GM06990 (cell line): ENCODE measurements around the gene F2RL1.
"Not testable (repeated sequence)": the region's sequence is repeated elsewhere in the genome, so short reads cannot be mapped to it uniquely, and the experiment has no call there.

Source experiments
- DNase-seq: peaks from one replicate; pipeline ENCODE4 v3.0.0-alpha.2; 2011; ENCODE audit not compliant: insufficient read length; ENCODE audit errors: extremely low read depth
- H3K27me3 ChIP-seq: replicated peaks from 2 replicates; pipeline ENCODE4 v1.6.0; 2011; ENCODE audit warnings: low read length; ENCODE audit not compliant: control insufficient read depth, insufficient read depth
- H3K36me3 ChIP-seq: 2 replicates; pipeline ENCODE4 v1.5.1; 2011; ENCODE audit warnings: low read length; ENCODE audit not compliant: control insufficient read depth, insufficient read depth
- H3K4me3 ChIP-seq: replicated peaks from 2 replicates; pipeline ENCODE4 v1.5.1; 2011; ENCODE audit warnings: low read depth, mild to moderate bottlenecking, control low read depth, low read length
- CTCF ChIP-seq: IDR thresholded peaks from 2 replicates; pipeline ENCODE4 v1.5.1; 2011; ENCODE audit warnings: low read length, control low read depth, mild to moderate bottlenecking, inconsistent platforms; ENCODE audit not compliant: insufficient read depth, poor library complexity, severe bottlenecking

Gene F2RL1

GRCh38 chr5:76818844-76819831, at the start of gene F2RL1:
Gene F2RL1, plus strand, starts transcription at chr5:76819030. Its CDS starts 153 bp downstream, at chr5:76819183.
- no peaks in the 10 kb centered on the region for H3K36me3 ChIP-seq
- H3K27me3 ChIP-seq, result no peaks in the 10 kb centered on the region; the same call in none of the 2 replicates
- no peak for TF ChIP-seq CTCF
- DNase-seq, result peak; percentile 15
- H3K4me3 ChIP-seq, result peak within 1 kb of the TSS; percentile 64

GRCh38 chr5:76771041-76771440, 47.8 kb upstream of the F2RL1 start:
- not testable (repeated sequence) for DNase-seq, H3K27me3 ChIP-seq, H3K36me3 ChIP-seq, H3K4me3 ChIP-seq

GRCh38 chr5:76771705-76772405, 47.0 kb upstream of the F2RL1 start:
- no peak for TF ChIP-seq CTCF
- H3K27me3 ChIP-seq, result no peaks in the 10 kb centered on the region
- no peak for DNase-seq

GRCh38 chr5:76775921-76776320, 42.9 kb upstream of the F2RL1 start:
- no peak for TF ChIP-seq CTCF
- Histone ChIP-seq H3K27me3 (no peaks in the 10 kb centered on the region), H3K4me3 (no peak overlapping the region), H3K36me3 (no peaks in the 10 kb centered on the region)
- DNase-seq, result no peak

More at GRCh38 chr5:76771705-76772405, 47.0 kb upstream of the F2RL1 start:
- Histone ChIP-seq H3K36me3 (no peaks in the 10 kb centered on the region), H3K4me3 (no peak overlapping the region)

- H3K36me3 ChIP-seq, result no peaks in the 10 kb centered on the region
- no peaks in the 10 kb centered on the region for H3K27me3 ChIP-seq
- no peak for TF ChIP-seq CTCF
- H3K4me3 ChIP-seq, result no peak overlapping the region
- no peak for DNase-seq
Observed at GRCh38 chr5:76776391-76776790, 42.4 kb upstream of the F2RL1 start.

GRCh38 chr5:76780616-76781015, 38.2 kb upstream of the F2RL1 start:
- not testable (repeated sequence) for H3K27me3 ChIP-seq, H3K4me3 ChIP-seq, DNase-seq, H3K36me3 ChIP-seq
